NCI-H1694 treated with DMSO at 0.1 percent for 48 hours (cell line): Measurements from ENCODE around the gene DPP4.
"Not testable (repeated sequence)": the region's sequence is repeated elsewhere in the genome, so short reads cannot be mapped to it uniquely, and the experiment has no call there.

Experiments
- DNase-seq: peaks from one replicate; lab custom pipeline; 2025; lab: John Stamatoyannopoulos, UW

DPP4 gene

DNA sequence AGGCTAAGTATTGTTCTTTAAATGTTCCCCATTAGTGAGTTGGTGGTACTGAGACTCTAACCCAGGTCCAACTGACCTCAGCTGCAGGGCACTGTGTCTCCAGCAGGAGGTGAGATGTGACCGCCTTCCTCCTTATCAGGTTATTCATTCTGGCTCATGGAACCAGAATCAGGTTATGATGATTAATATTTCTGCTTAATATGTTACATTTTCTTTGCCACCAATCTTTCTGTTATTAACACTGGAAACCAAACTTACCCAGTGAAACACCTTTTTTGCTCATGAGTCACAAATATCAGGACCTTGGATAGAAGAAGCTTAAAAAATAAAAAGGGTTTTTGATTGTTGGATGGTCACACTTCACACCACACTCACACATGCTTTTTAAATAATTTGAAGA, 85.4 kb downstream of the DPP4 start:
- no peak for DNase-seq

DNA sequence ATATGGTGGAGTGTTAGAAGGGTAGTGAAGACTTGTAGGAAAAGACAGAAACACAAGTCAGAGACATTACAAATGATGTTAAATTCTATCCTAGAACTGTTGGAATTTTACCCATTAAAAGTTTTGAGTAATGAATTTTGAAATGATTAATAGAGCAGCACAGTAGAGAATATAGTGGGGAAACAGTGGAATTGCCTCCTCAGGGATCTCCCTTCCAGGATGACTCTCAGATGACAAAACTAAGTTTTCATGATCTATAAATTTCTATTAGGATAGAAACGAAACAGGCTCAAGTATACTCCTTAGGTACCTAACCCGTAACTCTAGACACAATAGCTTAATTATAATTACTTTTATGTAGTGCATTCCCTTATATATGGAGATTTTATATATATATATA, 86.7 kb downstream of the DPP4 start:
- no peak for DNase-seq

DNA sequence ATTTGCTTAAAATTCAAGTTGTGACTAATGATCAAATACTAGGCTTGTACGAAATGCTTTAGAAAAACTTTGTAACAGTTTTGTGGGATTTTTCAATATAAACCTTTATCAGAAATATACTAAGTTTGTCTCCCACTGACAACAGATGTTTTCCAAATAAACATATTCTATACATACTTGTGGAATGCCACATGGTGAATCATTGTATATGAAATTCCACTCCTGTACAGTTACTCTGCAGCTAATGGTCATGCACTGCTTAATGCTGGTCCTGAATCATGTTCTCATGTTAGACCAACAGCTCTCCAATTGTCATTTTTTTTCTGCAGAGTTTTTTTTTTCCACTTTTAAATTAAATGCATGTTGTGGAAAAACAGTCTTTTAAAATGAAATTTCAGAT, 90.1 kb downstream of the DPP4 start:
- no peak for DNase-seq

DNA sequence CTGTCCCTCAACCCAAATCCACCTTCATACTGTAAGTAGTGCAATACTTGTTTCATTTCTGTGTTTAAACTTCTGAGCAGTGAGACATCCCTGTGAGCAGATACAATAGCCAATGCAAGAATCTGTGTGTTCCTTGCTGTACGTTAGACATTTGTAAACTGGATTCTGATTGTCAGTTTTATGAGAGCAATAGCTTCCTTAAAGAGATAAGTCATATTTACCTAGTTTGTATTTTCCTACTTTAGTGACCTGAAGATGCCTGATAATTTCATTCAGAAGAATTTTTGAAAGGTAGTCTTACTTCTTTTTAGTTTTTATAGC, 90.7 kb downstream of the DPP4 start:
- no peak for DNase-seq

GRCh38 chr2:161982548-161983330, 91.3 kb downstream of the DPP4 start:
- peak; percentile 28 for DNase-seq

DNA sequence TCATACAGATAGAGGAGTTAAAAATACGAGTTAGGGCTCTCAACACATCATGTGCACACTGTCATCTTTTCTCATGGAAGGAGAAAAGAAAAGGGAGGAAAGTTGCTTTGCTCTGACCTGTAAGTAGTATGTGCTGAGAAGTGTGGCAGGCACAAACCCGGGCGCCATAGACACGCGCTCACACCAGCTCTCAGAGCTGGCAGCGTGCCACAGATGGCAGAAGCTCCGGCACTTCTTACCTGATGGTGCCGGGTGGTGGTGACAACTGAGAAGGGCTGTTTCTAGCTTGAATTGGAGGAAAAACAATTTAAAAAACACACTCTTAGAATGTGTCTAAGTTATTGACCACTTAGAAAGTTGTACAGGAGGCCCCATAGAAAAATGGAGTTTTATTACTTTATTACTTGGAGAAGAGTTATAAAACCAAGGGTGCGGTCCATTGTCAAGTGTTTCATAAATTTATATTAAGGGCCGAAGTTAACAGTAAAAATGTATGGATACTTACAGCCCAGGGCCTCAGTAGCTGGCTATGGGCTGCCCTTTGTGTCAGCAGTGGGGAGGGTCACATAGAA, 92.2 kb downstream of the DPP4 start:
- peak; percentile 61 for DNase-seq

DNA sequence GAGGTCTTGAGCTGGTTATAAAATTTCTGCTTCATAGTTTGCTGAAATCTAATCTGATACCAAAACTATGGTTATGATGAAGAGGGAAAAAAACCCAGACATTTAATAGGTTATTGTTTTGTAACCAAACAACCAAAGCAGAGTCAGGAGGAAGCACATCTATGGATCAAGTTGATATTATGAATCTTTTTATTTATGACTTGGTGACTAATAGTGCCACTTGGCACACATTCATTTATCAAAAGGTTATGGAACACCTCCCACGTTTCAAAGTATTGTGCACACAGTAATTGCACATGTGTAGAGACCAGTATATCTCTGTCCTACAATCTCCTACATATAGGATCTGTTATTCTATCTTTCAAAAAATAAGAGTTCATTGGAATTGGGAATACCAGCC, 93.0 kb downstream of the DPP4 start:
- DNase-seq: no peak

DNA sequence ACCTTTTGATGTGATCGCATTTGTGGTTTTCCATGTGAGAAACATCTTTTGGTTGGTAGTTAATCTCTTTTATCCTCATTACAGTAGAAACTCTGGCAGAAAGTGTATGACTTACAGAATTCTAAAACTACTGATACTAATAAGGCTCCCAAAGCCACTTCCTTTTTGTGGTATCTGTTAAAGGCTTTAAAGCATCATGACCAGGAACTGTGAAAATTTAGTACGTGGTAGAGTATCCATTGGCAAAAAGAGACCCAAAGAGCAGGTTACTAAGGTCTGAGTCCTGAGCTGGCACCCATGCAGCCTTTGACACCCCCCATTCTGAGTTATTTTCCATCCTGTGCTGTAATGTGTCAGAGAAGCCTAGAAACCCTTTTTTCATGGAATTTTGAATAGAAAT, 94.5 kb downstream of the DPP4 start:
- DNase-seq: no peak

DNA sequence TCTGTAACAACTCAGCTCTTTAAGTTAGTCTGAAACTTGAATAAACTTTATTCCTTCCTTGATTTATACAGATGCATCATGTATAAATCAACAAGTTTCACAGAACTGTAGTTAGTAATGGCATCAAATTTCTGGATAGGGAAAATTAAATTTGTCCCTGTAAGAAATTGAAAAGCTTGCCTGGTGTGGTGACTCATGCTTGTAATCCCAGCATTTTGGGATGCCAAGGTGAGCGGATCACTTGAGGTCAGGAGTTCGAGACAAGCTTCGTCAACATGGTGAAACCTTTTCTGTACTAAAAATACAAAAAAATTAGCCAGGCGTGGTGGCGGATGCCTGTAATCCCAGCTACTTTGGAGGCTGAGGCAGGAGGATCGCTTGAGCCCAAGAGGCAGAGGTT, 96.1 kb downstream of the DPP4 start:
- not testable (repeated sequence) for DNase-seq

DNA sequence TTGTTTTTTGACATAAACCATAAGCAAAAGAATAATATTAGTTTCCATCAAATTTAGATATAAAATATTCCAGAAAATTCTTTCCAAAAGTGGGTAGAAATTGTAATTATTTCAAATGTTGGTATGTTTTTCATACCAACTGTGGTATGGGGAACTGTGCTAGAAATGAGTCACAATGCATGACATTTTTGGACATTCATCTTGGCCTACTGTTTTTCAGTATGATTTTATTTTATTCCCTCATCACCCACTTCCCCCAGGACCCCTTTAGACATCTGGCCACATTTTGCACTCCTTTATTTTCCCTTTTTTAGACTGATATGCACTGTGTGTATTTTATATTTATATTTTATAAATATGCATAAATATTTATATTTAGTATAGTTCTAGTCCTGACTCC, 97.1 kb downstream of the DPP4 start:
- DNase-seq: no peak

DNA sequence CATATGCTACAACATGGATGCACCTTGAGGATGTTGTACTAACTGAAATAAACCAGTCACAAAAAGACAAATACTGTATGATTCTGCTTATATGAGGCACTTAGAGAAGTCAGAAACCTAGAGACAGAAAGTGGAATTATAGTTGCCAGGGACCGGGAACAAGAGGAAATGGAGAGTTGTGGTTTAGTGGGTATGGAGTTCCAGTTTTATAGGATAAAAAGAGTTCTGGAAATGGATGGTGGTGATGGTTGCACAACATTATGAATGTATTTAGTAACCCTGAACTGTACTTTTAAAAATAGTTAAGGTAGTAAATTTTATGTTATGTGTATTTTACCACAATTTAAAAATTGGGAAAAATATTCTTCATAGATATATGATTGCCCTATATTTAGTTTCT, 97.7 kb downstream of the DPP4 start:
- no peak for DNase-seq

GRCh38 chr2:161975813-161976160, 98.2 kb downstream of the DPP4 start:
- no peak for DNase-seq

- DNase-seq: no peak
Observed at GRCh38 chr2:161975062-161975812, 98.8 kb downstream of the DPP4 start.

GRCh38 chr2:161974461-161974860, 99.6 kb downstream of the DPP4 start:
- no peak for DNase-seq

DNA sequence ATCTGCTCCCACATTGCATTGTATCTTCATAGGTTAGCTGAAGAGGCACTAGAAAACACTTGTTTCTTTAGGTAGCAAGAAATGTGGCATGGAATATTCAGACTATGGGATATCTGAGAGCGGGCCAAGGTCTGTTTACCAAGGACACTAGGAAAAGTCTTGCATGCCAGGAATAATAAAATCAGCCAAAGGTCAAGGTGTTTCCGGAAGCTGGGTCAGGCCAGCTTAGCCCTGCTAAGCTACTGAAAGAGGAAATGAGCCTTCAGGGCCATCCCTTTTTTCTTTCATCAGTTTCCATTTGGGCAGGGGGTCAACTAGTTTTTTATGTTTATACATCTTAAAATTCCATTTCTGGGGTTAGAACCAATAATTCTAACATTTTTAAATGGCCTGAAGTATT, 101.1 kb downstream of the DPP4 start:
- no peak for DNase-seq

DNA sequence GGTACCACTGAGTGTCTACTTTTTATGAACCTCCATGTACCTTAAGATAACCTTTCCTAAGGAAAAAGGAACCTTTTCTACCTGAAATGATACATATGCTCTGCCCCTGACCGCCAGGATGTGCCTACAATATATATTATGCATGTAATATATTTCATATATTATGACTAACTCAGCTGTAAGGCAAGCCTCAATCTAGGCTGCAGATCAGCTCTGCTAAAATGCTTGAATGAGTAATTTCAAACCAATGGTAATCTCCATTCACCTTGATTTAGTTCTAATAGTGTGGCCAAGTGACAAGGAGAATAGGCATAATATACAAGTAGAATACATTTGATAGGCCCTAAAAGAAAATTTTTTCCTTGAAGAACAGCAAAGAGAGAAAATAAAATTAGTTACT, 101.8 kb downstream of the DPP4 start:
- no peak for DNase-seq

GRCh38 chr2:161971551-161971950, 102.5 kb downstream of the DPP4 start:
- no peak for DNase-seq

GRCh38 chr2:161969159-161969558, 104.9 kb downstream of the DPP4 start:
- DNase-seq: no peak

DNA sequence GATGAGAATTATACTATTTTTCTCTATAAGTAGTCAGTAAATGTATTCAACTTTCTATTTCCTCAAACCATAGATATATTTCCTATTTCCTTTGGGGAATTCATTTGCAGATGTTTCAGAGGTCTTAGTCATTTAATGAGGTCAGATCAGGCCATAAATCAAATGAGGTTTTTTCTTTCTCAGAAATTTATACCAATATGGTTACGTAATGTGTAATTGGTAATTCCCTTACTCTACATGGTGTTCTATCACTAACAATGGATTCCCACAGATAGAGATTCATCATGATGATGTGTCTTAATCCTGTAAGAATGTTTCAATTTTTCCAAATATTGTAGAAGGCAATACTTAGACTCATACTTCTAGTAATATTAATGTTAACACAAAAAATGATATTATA, 108.0 kb downstream of the DPP4 start:
- DNase-seq: no peak

DNA sequence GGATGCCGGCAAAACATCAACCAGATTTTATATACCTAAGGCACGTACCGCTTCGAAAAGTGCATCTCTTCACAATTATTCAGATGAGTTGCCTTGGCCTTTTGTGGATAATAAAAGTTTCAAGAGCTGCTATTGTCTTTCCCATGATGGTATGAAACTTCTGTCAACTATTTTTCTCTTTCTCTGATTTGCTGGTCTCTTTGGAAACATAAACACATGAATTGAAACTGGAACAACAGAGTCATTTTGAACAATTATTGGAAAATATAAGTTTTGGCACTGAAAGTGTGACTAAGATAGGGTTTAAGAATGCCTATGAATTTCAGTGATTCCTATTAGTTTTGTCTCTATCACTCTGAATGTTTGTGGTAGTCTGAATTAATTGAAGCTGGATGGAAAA, 109.9 kb downstream of the DPP4 start:
- DNase-seq: no peak

DNA sequence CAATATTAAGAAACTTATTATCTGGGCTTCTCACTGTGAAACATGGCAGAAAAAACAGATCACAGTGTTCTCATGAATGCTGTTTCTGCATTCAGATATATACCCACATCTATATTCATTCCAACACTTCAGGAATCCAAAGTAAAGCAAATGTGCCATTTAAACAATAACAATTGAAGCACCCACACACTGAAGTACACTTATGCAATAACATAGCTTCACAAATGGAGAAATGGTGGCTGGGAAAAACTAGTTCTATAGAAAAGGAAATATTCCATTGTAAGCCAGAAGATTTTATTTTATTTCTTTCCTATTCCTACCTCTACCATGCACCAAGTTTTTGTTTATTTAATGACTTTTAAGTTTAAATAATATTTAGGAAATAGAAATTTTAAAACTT, 111.9 kb downstream of the DPP4 start:
- no peak for DNase-seq

DNA sequence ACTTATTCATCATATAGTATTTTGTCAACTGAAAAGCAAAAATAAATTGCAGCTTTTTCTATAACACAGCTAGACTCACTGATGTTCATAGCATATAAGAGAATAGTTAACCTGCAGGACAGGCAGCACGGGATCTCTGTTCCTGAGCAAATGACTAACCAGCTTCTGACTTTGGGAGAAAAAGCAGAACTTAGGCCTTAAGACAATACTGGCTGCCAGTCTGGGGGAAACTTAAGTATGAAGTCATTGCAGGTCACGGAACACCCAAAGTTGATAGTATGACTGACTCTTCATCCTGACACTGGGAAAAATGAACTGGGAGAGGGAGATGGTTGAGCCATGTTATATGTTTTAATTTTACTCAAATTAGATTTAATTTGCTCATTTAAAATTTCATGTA, 113.0 kb downstream of the DPP4 start:
- no peak for DNase-seq

GRCh38 chr2:161956738-161957137, 117.3 kb downstream of the DPP4 start:
- no peak for DNase-seq

DNA sequence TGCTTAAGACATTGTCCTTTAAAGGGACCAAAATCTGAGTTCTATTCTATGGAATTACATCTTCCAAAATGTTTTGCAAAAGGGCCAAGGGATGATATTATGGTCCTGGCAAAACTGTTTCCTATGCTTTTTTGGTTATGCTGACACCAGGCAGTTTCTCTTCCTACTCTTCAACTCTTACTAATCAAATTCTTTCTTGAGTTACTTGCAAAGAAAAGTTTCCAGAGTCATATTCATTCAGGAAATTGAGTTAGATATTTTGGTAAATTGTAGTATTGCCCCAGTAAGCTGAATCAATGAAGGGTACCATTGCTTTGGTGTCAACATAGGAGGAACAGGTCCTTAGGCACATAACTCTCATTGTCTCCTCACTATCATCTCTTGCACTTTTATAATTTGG, 118.8 kb downstream of the DPP4 start:
- no peak for DNase-seq
